CD4-positive, alpha-beta T cell treated with Interleukin-6 for 4 hours (primary cell): ENCODE results near the gene INTS1.
A peak's percentile ranks its signal among the peaks of the same experiment; 100 is the strongest.
"Not testable (repeated sequence)": the region's sequence is repeated elsewhere in the genome, so short reads cannot be mapped to it uniquely, and the experiment has no call there.

ENCODE experiments used
- DNase-seq: peaks from one replicate; pipeline ENCODE4 v3.0.0-alpha.2; 2020; ENCODE audit warnings: mixed read lengths

The INTS1 gene

DNA sequence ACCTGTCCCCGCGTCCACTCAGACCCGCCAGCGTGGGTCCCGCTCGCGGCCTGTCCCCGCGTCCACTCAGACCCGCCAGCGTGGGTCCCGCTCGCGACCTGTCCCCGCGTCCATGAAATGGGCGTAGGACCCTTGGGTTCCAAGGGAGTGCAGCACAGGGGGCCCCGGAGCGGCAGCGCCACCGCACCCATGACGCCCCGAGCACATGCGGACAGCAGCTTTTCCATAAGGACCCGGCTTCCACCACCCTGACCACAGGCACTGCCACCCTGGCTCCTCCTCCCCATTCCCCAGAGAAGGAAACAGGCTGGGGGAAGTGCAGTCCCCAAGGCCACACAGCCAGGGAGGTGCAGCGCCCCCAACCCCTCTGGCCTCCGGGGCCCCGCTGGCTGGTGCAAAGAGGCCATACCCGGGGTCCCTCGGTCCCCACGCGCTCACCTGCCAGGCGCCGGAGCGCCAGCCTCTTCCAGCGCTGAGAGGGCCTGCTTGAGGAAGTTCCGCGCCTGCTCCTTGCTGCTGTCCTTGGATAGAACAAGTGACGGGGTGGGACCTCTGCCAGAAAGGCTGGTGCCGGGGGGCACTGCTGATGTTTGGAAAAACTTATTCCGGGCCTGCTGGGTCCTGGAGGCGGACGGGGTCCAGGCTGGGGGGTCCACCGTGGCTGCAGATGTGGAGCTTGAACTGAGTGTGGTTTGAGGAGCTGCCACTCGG, 59.8 kb downstream of the INTS1 start:
- no peak for DNase-seq

DNA sequence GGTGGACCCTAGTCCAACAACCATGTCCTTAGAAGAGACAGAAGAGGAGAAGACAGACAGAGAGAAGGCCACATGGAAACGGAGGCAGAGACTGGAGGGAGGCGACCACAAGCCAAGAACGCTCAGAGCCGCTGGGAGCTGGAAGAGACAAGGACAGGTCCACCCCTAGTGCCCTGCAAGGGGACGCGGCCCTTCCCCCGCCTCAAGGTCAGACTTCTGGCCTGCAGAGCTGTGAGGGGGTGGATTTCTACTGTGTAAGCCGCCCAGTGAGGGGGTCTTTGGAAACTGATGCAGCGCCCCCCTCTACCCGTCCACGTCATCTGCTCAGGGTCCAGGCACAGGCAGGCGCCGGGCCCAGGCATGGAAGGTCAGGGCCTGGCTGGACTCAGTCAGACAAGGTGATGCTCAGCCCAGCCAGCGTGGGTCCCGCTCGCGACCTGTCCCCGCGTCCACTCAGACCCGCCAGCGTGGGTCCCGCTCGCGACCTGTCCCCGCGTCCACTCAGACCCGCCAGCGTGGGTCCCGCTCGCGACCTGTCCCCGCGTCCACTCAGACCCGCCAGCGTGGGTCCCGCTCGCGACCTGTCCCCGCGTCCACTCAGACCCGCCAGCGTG, 60.5 kb downstream of the INTS1 start:
- DNase-seq = not testable (repeated sequence)

DNA sequence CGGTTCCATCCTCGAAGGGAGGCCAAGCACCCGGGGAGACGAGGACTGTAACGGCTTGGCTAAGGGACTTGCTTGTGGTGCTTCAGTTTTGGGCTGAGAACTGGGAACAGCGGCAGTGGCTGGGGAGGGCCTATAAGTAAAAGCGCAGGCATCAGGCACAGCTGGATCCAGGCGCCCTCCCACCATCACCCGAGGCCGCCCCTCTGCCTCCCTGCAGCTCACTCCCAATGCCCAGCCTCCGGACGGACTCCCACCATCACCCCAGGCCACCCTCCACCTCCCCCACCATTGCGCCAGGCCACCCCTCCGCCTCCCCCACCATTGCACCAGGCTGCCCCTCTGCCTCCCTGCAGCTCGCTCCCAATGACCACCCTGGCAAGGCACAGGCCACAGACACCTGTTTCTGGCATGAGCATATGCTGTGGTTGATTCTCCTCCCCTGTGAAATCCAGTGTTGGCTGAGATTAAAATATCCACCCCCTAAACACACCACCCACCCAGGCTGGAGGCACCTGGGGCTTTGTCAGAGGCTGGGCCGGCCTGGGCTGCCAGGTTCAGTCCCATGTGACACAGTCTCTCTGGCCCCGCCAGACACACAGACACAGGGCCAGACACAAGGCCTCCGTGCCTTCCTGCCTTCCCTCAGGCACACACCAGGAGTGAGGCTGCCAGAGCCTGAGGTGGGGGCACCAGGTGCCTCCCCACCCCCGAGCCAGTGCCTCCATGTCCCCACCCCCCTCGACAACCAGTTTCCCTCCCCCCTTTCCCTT, 61.6 kb downstream of the INTS1 start:
- DNase-seq = no peak

DNA sequence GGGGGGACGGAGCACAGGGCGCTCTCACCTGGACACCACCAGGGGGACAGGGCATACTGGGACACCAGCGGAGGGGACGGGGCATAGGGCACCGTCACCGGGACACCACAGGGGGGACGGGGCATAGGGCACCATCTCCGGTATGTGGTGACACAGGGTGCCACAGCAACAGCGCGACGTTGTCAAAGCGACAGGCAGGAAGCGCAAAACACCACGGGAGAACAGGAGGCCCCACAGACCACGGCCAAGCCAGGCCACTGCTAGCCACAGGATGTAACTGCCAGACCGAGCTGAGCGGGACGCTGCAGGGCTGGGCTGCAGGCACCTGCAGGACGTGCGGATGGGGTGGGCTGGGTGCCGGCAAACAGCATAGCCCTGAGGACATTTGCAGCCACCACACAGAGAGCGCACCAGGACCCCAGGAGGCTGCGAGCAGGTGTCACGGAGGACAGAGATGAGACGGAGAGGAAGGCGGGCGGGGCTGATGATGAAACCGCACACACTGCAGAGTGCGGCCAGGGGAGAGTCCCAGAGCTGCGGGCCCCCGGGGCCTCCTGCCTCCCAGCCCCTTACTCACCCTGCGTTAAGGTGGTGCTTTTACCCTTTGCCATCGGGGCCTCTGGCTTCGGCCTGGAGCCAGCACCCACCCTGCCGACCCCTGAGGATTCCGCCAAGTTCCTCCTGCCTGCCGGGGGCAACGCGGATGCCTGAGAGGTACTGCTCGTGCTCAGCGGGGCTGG, 62.4 kb downstream of the INTS1 start:
- no peak for DNase-seq

DNA sequence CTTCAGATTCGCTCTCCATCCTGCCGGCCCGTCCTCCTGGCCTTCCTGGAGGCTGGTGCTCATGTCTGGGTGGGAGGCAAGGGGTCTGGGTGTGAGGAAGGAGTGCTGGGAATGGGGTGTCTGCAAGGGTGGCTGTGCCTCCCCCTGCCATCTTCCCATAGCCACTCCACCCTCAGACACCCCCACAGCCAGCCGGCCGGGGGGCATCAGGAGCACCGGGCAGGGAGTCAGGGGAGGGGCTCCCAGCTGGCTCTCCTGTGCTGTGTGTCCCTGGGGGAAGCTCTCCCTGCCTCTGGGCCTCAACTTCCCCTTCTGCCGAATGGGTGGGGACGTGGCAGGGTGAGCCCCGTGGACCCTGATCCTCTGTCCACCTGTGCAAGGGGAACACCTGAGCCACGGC, 63.6 kb downstream of the INTS1 start:
- no peak for DNase-seq

DNA sequence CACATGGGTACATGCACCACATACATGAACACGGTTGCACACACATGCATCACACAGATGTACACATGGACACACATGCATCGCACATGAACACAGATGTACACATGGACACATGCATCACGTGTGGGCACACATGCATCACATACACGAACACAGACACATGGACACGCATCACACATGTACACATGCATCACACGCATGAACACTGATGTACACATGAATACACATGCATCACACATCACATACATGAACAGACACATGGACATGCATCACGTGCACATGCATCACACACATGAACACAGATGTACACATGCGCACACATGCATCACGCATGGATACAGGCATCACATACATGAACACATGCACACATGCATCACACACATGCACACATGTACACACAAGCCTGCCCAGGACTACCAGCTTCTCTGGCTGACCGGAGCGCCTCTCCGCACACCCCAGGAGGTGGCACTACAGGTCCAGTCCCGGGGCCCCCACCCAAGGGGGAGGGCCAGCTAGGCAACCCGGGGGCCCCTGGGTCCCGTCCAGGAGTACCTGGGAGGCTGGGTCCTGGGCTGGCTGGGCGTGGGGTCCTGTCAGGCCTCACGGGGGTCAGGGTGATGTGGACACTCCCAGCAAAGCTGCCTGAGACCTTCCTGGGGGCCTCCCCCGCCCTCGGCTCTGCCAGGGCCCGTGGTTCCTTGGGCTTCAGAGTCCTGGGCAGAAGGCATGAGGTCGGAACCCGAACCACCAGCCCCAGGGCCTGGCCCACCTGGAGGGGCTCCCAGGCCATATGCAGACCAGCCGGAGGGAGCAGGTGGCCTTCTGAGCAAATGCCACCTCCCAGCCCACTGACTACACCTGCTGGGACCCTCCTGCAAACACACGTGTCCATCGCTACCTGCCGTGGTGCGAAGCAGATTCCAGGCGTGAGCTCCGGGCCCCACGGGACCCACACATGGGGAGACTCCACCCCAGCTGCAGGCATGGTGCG, 64.5 kb downstream of the INTS1 start:
- DNase-seq = no peak

DNA sequence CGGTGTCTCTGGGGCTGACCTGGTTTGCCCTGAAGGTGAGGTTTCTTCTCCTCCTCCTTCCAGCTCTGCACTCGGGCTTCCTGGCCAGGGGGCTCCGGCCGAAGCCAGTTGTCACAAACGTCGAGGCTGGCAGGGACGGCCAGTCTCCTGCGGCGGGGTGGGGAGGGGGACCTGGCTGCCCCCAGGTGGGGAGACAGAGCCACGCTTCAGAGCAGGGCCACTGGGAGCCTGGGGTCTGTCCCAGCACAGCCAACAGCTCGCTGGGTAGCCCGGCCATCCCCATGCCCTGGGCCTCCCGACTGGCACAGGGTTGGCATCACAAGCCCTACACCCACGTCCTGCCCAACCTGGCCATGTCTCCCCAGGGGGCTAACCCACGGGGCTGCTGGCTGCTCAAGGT, 65.4 kb downstream of the INTS1 start:
- no peak for DNase-seq

GRCh38 chr7:1438208-1438607, 66.0 kb downstream of the INTS1 start:
- DNase-seq = no peak

GRCh38 chr7:1437155-1437880, 66.9 kb downstream of the INTS1 start:
- DNase-seq = no peak

GRCh38 chr7:1436608-1437007, 67.6 kb downstream of the INTS1 start:
- DNase-seq = no peak

GRCh38 chr7:1434891-1435670, 69.1 kb downstream of the INTS1 start:
- DNase-seq = no peak

DNA sequence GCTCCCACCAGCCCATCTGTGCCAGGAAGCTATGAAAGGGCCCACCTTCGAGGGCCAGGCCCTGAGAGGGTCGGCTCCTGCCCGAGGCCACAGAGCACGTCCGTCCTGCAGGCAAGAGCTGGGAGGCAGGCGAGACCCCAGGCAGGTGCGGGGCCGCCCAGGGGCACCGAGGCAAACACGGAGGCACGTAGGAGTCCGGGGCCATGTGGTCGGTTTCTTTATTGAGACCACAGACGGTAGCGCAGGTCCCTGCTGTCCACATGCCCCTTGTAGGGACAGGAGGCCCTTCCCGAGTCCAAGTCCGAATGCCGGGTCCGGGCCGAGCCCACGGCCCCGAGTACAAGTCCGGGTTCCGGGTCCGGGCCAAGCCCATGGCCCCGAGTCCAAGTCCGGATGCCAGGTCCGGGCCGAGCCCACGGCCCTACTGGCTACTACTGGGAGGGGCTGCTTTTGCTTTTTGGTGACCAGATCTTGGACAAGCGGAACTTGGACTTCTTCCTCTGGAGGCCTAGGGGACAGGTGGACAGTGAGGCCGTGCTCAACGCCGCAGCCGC, 69.9 kb downstream of the INTS1 start:
- DNase-seq = no peak

DNA sequence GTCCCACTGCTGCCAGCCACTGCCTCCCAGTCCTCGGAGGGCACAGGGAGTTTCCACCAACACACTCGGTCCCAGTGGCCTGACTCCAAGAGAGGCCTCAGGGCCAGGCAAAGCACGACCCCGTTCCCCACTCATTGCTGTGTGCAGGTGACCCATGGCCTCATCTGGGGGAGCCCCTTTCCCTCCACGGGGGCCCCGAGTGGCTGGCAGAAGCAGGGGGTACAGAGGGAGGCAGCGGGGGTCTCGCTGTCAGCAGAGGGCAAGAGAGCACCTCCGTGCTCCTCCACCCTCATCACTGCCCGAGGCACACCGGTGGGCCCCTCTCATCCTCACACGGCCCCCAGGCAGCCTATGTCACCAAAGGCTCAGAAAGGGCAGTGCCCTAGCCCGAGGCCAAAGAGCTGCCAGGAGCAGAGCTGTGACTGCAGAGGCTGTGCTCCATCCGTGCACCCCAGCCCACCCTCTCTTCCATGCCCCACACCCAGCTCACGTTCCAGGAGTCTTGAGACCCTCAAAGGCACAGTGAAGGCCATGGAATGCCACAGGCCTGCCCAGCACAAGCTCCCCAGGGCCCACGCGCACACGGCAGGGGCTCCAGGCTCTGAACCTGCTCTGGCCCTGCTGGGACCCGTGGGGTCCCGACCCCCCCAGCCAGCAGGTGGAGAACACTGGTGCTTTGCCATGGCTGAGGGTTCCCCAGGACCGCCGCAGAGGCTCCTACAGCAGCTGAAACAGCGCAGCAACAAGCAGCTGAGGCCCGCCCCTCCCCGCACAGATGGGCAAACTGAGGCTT, 70.9 kb downstream of the INTS1 start:
- DNase-seq = no peak

DNA sequence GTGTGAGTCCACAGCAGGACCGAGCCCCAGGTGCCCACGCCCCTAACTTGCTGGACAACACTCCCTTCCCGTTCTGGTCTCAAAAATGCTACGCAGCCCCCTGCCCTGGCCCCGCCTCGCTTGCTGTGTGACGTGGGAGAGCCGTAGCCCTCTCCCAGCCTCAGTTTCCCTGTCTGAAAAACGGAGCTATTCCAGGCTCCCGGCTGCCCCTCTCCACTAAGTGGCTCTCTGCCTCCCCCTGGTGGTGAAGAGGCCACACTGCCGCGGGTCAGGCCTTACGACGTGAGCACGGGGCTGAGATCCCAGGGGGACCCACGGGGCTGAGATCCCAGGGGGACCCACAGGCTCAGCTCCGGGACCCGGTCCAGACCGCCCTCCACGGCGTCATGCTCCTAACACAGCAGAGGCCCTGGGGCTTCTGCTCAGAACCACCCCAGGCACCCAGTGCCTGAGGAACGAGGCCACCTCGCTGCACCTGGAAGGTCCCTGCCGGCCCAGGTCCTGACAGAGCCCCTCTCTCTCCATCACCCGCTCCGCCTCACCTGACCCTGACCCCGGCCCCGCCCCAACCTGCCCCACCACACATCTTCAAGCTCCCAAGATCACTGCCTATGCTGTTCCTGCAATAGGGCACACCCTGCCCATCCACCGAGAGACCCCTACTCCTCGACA, 71.6 kb downstream of the INTS1 start:
- DNase-seq = peak; percentile 83

GRCh38 chr7:1431634-1432380, 72.4 kb downstream of the INTS1 start:
- DNase-seq = no peak

DNA sequence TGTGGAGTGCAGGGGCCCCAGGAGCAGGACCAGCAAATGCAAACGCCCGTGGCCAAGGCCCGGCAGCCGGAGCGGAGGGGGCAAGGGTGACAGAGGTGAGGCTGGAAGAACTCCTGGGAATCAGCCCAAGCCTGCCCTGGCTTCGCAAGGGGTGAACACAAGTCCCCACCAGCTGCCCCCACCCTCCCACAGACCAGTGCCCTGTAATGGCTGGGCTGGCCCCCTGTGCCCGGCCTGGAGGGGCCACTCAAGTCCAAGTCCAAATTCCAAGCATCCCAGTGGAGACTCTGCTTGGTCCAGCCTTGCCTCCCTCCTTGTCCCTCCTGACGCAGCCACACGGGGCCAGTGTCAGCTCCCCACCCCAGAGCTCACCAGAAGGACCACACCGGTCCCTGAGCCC, 73.0 kb downstream of the INTS1 start:
- no peak for DNase-seq

- no peak for DNase-seq
Observed at GRCh38 chr7:1430056-1430845, 73.9 kb downstream of the INTS1 start.
